GM21825 (cell line): ENCODE measurements around the gene CCDC184.
A peak's percentile ranks its signal among the peaks of the same experiment; 100 is the strongest.

Experiments used
- ATAC-seq: cut with Tn5 transposase; IDR thresholded peaks from one replicate; pipeline ENCODE4 v1.9.1; 2021; ENCODE audit warnings: mild to moderate bottlenecking, moderate library complexity; ENCODE audit not compliant: unreplicated experiment

The CCDC184 gene

GRCh38 chr12:48177982-48178381 lies 5.5 kb upstream of the CCDC184 start:
- ATAC-seq, result no peak

GRCh38 chr12:48179466-48179865 lies 4.0 kb upstream of the CCDC184 start:
- no peak for ATAC-seq

GRCh38 chr12:48180424-48180823 lies 3.0 kb upstream of the CCDC184 start:
- no peak for ATAC-seq

- ATAC-seq, result no peak
Measured at GRCh38 chr12:48180857-48181495, 2.5 kb upstream of the CCDC184 start.

- peak; percentile 5 for ATAC-seq
Measured at GRCh38 chr12:48182631-48183030, 813 bp upstream of the CCDC184 start.

GRCh38 chr12:48183876-48184548 lies 568 bp downstream of the CCDC184 start:
- no peak for ATAC-seq

GRCh38 chr12:48184549-48184922 lies 1.1 kb downstream of the CCDC184 start:
- no peak for ATAC-seq

- ATAC-seq, result no peak
Measured at GRCh38 chr12:48185181-48185919, 1.9 kb downstream of the CCDC184 start.

- ATAC-seq, result no peak
Measured at GRCh38 chr12:48187916-48188695, 4.7 kb downstream of the CCDC184 start.

GRCh38 chr12:48189331-48190125 lies 6.1 kb downstream of the CCDC184 start:
- ATAC-seq, result peak; percentile 51

- ATAC-seq, result no peak
Measured at GRCh38 chr12:48191096-48191495, 7.7 kb downstream of the CCDC184 start.

- ATAC-seq, result no peak
Measured at GRCh38 chr12:48192861-48193260, 9.4 kb downstream of the CCDC184 start.

GRCh38 chr12:48193623-48194022 lies 10.2 kb downstream of the CCDC184 start:
- no peak for ATAC-seq

- ATAC-seq, result no peak
Measured at GRCh38 chr12:48194799-48195201, 11.4 kb downstream of the CCDC184 start.

- ATAC-seq, result no peak
Measured at GRCh38 chr12:48197549-48197970, 14.1 kb downstream of the CCDC184 start.

- peak; percentile 99 for ATAC-seq
Measured at GRCh38 chr12:48197971-48198671, 14.7 kb downstream of the CCDC184 start.

GRCh38 chr12:48198672-48198971 lies 15.2 kb downstream of the CCDC184 start:
- peak; percentile 6 for ATAC-seq

GRCh38 chr12:48198985-48199384 lies 15.5 kb downstream of the CCDC184 start:
- no peak for ATAC-seq

- no peak for ATAC-seq
Measured at GRCh38 chr12:48199774-48200221, 16.4 kb downstream of the CCDC184 start.

- no peak for ATAC-seq
Measured at GRCh38 chr12:48201091-48201490, 17.6 kb downstream of the CCDC184 start.
